HG03108 (cell line): ENCODE data around the gene GMPS.

Experiments
- ATAC-seq: cut with Tn5 transposase; IDR thresholded peaks from one replicate; pipeline ENCODE4 v1.9.1; 2021; ENCODE audit warnings: moderate library complexity; ENCODE audit not compliant: unreplicated experiment

GMPS gene

GRCh38 chr3:155991212-155991611 is 120.8 kb downstream of the GMPS start:
- ATAC-seq, result no peak

GRCh38 chr3:155991847-155992246 is 121.4 kb downstream of the GMPS start:
- ATAC-seq, result no peak
